Measurements from ENCODE around the gene NCDN.

Gene NCDN

GRCh38 chr1:35594005-35594760, 36.6 kb downstream of the NCDN start:
- DNase-seq, result no peak

GRCh38 chr1:35595684-35596083, 38.1 kb downstream of the NCDN start:
- no peak for DNase-seq

GRCh38 chr1:35597870-35598269, 40.3 kb downstream of the NCDN start:
- DNase-seq, result no peak

GRCh38 chr1:35598895-35599294, 41.3 kb downstream of the NCDN start:
- no peak for DNase-seq

GRCh38 chr1:35599411-35599810, 41.8 kb downstream of the NCDN start:
- no peak for DNase-seq

GRCh38 chr1:35600593-35600992, 43.0 kb downstream of the NCDN start:
- DNase-seq, result no peak

GRCh38 chr1:35603468-35603867, 45.9 kb downstream of the NCDN start:
- no peak for DNase-seq

- no peak for DNase-seq
Observed at GRCh38 chr1:35603941-35604340, 46.3 kb downstream of the NCDN start.

GRCh38 chr1:35605071-35605866, 47.7 kb downstream of the NCDN start:
- no peak for DNase-seq

GRCh38 chr1:35605867-35606182, 48.2 kb downstream of the NCDN start:
- no peak for DNase-seq

GRCh38 chr1:35611655-35612054, 54.1 kb downstream of the NCDN start:
- no peak for DNase-seq

GRCh38 chr1:35615440-35615839, 57.8 kb downstream of the NCDN start:
- DNase-seq, result no peak
